Activated CD4-positive, alpha-beta T cell treated with anti-CD3 and anti-CD28 coated beads, Interleukin-2, amount 50 U/mL, for 1 hour (primary cell): ENCODE data around the gene NCK2.
A peak's percentile ranks its signal among the peaks of the same experiment; 100 is the strongest.

Experiments
- DNase-seq: peaks from one replicate; pipeline ENCODE4 v3.0.0-alpha.2; 2020

NCK2 gene

GRCh38 chr2:105857076-105857740 lies 112.5 kb downstream of the NCK2 start:
- peak; percentile 35 for DNase-seq

DNA sequence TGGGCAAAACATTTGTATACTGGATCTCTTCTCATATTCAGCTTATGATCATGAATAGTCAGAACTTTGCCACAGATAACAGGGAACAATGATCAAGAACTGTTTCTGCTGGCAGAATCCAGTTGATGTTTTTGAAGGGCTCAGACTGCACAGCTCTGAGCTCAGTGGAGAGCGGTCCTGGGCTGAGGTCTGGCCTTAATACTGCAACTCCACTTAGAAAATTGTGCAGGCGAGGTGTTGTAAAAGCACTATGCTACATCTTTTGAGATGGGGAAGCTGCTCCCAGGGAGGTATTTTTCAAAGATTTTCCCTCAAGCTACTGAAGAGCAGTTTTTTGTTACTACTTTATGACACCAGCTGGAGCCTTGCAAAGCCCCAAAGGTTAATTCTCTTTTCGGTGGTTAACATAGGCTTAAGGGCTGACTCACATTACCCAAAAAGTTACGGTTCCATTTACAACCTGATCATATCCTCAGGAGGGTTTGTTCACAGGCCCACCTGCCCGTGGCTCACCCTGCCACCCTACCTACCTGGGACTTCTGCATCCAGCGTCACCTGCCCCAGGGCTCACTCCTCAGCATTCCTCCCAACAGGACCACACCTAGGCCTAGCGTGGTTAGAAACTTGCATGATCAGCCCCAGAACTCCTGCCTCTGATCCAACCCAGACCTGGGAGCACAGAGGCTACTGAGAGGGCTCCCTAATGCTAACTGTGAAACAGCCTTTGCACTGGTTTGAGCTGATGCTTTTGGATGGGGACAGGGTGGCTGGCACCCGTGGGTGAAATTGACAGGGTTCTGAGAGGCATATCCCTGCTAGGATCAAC lies 114.4 kb downstream of the NCK2 start:
- DNase-seq: no peak

- DNase-seq: no peak
Measured at GRCh38 chr2:105859694-105859951, 114.9 kb downstream of the NCK2 start.

GRCh38 chr2:105860567-105860966 lies 115.9 kb downstream of the NCK2 start:
- DNase-seq: no peak

DNA sequence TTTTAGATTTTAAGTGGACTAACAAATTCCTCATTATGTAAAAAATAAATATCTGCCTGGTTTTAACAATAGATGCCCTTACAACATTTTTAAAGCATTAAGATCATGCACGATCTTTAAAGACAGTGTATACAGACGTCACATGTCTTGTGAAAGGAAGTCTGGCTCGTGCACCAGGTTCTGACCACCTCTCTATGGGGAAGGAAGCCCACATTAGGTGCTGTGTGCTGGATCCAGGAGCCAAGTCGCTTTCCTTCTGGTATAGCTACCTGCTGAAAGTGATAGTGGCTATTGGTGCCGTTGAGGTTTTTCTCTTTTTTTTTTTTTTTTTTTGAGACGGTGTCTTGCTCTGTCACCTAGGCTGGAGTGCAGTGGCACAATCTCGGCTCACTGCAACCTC lies 116.5 kb downstream of the NCK2 start:
- no peak for DNase-seq

DNA sequence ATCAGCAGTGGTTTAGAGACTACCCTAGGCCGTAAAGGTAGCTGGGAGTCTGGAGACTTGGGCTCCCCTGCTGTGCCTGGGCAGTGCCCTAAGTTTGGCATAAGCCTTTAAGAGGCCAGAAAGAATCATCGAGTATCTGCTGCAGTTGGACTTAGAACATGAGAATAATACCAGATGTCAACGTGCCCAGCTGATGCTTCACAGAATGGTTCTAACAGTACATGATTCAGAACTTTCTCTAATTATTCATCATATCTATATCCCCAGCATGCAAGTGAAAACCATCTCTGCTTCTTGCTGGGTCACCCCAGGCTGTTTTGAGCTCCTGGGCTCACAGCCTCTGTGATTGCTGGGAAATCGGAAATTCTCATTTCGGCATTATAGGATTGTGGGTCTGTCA lies 118.1 kb downstream of the NCK2 start:
- DNase-seq: no peak

- DNase-seq: no peak
Measured at GRCh38 chr2:105864262-105864661, 119.5 kb downstream of the NCK2 start.

DNA sequence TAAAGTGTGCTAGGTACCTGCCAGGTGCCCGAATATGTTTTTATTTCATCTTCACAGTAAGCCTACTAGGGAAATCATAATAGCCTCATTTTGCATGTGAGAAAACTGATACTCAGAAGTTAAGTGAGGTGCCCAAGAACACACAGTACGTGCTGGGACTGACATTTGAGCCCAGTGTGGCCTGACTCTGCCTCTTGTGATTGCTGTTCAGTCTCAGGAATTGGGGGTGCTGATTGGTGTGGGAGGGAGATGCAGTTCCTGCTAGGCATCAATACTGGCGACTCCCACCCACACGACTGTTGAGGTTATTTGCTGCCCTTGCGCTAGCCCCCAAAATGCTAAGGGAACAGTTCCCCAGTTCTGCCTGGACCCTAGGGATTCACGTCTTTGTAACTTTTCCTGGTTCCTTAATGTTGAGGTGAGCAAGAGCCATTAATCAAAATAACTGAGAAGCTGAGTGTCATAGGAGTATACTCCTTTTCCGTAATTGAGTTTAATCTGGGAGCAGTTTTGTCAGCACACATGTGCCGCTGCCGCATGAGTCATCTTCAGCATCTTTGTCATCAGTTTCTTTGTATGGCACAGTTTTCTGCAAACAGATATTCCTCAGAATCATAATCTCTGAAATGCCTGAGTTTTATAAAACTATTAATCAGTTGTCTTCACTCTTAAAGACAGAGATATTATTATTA lies 120.7 kb downstream of the NCK2 start:
- no peak for DNase-seq

GRCh38 chr2:105866216-105867185 lies 121.8 kb downstream of the NCK2 start:
- no peak for DNase-seq

DNA sequence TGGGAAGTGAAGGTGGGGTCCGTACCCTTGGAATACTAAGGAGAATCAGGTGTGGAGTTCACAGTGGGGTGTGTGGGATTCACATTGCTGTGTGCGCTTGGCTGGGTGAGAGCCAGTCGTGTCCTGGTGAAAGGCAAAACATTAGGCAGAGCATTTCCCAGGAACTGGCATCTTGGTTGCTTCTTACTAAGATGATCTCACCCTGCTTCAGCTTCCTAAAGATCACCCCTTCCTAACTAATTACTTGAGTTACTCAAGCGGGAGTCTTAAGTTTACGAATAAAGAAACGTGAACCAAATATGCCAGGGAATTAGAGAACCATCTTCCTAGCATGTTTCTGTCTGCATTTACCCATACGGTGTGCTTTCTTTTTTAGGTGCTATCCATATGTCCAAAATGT lies 122.9 kb downstream of the NCK2 start:
- DNase-seq: no peak

DNA sequence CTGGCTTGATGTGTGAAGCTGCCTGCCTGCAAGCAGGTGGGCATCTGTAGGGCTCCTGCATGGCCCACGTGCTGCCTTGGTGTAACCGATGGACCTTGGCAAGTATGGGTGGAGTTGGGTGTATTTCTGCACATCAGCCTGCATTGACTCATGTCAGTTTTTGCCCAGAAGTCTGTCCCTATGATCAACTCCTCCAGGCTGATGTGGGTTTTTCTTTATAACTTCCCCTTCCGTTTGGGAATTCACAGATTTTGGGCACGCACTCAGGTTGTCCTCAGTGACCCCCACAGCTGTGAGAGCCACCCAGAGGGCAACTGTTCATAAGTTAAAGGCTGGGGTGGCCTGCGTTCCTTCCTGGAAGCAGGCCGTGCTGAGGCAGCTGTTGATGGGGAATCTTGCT lies 123.3 kb downstream of the NCK2 start:
- no peak for DNase-seq

DNA sequence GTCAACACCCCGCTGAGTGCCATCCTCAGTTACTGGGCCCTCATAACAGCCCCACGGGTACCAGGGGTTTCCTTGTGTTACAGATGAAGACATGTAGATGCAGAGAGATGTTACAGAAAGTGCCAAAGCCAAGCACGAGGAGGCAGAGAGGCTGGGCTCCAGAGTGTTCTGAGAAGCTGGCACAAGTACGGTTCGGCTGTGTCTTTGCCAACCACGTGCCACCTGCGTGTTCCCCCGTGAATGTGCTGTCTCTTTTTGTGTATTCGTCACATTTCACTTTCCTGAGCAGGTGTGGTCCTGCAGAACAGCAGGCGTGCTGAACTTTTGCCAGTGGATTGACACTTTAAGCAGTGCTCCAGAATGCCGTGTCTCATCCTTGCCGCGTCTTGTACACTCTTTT lies 124.6 kb downstream of the NCK2 start:
- DNase-seq: no peak

DNA sequence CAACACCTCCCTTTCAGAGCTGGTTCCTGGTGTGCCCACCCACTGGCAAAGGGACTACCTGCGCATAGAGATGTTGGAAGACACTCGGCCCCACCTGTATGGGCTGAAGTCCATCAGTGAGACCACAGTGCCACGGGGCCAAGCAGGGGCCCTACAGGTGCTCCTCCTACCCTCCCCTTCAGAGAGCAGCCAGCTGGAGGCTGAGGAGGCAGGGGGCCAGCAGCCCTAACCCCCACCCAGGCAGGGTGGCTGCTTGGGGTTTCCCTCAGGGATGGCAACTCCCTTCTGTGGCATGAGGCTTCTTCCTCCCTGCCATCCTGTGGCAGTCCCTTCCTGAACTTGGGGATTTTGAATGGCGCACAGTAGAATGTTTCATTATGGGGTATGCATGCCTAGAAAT lies 125.3 kb downstream of the NCK2 start:
- no peak for DNase-seq

GRCh38 chr2:105870858-105871257 lies 126.1 kb downstream of the NCK2 start:
- DNase-seq: no peak

DNA sequence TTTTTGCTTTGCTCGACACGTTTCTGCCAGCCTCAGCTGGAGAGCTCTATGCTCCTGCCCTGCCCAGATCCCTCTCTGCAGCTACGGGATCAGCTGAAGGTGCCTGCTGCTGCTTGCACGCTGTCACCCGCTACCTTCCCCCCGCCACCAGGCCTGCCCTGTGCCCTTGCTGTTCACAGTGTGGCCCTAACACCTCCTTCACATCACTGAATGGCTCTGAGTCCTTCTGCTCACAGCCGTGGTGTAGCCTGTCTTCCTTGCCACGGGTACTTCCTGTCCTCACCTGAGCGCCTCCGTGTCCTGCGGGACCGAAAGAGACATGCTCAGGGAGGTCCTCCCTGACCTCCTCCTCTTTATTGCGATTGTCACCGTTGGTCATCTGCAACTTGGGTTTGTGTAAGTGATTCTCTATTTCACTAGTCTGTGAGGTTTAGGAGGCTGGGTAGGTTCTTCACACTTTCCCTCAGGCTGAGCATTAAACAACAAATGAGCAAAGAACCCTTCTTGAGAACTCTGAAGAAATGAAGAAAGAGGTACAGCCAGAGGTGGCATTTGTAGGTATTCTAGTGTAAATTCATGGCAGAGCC lies 127.5 kb downstream of the NCK2 start:
- no peak for DNase-seq

DNA sequence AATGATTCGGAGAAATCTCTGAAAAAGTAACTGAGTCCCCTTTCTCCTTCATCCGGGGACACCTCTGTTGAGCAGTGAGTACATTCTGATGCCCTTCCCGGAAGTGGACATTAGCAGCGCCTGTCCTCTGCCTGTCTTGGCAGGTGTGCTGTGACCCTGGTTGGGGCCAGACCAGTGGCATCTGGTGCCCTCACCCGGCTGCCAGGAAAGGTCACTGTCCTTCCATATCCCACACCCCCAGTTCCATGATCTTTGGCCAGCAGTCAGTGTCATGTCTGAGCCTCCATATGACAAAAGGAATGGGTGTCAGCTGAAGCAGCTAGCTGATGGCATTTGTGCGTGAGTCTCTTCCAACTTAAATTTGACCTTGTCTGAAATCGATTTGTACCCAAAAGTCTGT lies 128.1 kb downstream of the NCK2 start:
- DNase-seq: no peak

GRCh38 chr2:105873281-105873680 lies 128.6 kb downstream of the NCK2 start:
- no peak for DNase-seq

DNA sequence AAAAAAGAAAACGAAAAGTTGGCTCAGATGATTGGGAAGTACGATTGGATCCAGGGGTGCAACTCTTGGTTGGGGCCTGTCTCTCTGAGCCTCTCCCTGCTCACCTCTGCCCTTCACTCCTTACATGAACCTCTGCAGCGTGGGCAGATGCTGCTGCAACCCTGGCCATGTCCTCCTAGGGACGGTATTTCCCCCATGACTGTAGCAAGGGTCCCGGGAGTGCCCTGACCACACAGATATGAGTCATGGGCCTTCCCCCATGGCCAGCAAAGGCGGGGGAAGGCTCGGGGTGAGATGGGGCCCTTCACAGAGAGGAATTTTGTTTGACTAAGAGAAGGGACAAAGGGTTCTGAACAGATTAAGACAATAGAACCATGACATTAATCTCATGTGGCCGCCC lies 129.0 kb downstream of the NCK2 start:
- DNase-seq: peak; percentile 30

GRCh38 chr2:105874466-105874865 lies 129.8 kb downstream of the NCK2 start:
- no peak for DNase-seq

- DNase-seq: no peak
Measured at GRCh38 chr2:105875241-105875640, 130.5 kb downstream of the NCK2 start.

DNA sequence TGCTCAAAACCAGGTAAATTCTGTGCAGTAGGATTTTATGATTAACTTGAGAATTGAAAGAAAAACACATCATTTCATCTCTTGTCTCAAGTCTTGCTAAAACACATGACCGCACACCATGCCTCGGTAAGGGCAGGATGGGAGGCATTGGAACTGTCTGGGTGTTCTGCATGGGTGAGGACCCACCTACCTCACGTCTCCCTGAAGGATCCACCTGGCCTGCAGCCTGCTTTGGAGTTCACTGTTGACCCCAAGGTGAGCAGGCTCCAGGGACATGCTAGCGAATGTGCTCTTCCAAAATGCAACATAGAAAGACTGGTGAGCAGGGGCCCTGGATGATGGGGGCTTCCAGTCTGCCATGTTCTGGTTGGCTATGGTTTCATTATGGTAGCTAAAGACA lies 131.5 kb downstream of the NCK2 start:
- DNase-seq: no peak

GRCh38 chr2:105877945-105878344 lies 133.2 kb downstream of the NCK2 start:
- DNase-seq: no peak
